CD4-positive, alpha-beta T cell treated with Interleukin-2 at 100 ng/mL for 4 hours (primary cell): ENCODE results near the gene CCDC149.
"Not testable (repeated sequence)": the region's sequence is repeated elsewhere in the genome, so short reads cannot be mapped to it uniquely, and the experiment has no call there.

Experiments used
- DNase-seq: peaks from one replicate; pipeline ENCODE4 v3.0.0-alpha.2; 2020; ENCODE audit warnings: low spot score

The CCDC149 gene

GRCh38 chr4:24915121-24915922, 2.5 kb upstream of the CCDC149 start:
- no peak for DNase-seq

GRCh38 chr4:24914460-24914859, 1.6 kb upstream of the CCDC149 start:
- no peak for DNase-seq

GRCh38 chr4:24913119-24913485, 260 bp upstream of the CCDC149 start:
- no peak for DNase-seq

GRCh38 chr4:24910499-24910898, 2.3 kb downstream of the CCDC149 start:
- DNase-seq, result no peak

- not testable (repeated sequence) for DNase-seq
Observed at GRCh38 chr4:24909606-24910005, 3.2 kb downstream of the CCDC149 start.

GRCh38 chr4:24897639-24898038, 15.2 kb downstream of the CCDC149 start:
- no peak for DNase-seq

GRCh38 chr4:24896977-24897376, 15.9 kb downstream of the CCDC149 start:
- DNase-seq, result no peak

GRCh38 chr4:24896056-24896455, 16.8 kb downstream of the CCDC149 start:
- no peak for DNase-seq

- DNase-seq, result no peak
Observed at GRCh38 chr4:24895461-24895860, 17.4 kb downstream of the CCDC149 start.

GRCh38 chr4:24894846-24895245, 18.0 kb downstream of the CCDC149 start:
- DNase-seq, result no peak

GRCh38 chr4:24894243-24894642, 18.6 kb downstream of the CCDC149 start:
- DNase-seq, result no peak

GRCh38 chr4:24892778-24893177, 20.1 kb downstream of the CCDC149 start:
- no peak for DNase-seq

- no peak for DNase-seq
Observed at GRCh38 chr4:24892278-24892677, 20.6 kb downstream of the CCDC149 start.

- no peak for DNase-seq
Observed at GRCh38 chr4:24890561-24891126, 22.2 kb downstream of the CCDC149 start.

- DNase-seq, result no peak
Observed at GRCh38 chr4:24889991-24890390, 22.9 kb downstream of the CCDC149 start.

- DNase-seq, result no peak
Observed at GRCh38 chr4:24888475-24889344, 24.1 kb downstream of the CCDC149 start.

- DNase-seq, result no peak
Observed at GRCh38 chr4:24887881-24888430, 24.9 kb downstream of the CCDC149 start.

GRCh38 chr4:24886596-24886995, 26.2 kb downstream of the CCDC149 start:
- DNase-seq, result no peak

GRCh38 chr4:24885342-24885741, 27.5 kb downstream of the CCDC149 start:
- no peak for DNase-seq

- DNase-seq, result no peak
Observed at GRCh38 chr4:24884902-24885301, 27.9 kb downstream of the CCDC149 start.

GRCh38 chr4:24881508-24882196, 31.2 kb downstream of the CCDC149 start:
- DNase-seq, result no peak

- DNase-seq, result no peak
Observed at GRCh38 chr4:24880186-24880585, 32.7 kb downstream of the CCDC149 start.
